ENCODE data around the gene DENND1B.

Gene DENND1B

GRCh38 chr1:197683280-197683679 lies 92.0 kb downstream of the DENND1B start:
- no peak for DNase-seq

DNA sequence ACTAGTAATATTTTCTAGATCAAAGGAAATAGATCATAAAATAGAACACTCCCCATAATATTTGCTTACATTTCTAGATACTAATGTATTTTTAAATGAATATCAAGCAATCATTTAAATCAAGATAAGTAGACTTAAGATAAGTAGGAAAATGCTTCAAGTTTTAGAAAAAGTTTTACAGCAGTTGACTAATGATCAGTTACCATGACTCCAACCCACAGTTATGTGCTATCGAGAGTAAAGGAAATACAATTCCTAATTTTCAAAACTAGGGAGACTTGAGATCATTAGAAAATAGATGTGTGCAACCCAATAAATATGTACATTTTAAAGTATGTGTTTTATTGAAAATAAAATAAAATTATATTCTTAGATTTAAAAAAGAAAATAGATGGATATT lies 95.0 kb downstream of the DENND1B start:
- DNase-seq = no peak

GRCh38 chr1:197677752-197678295 lies 97.5 kb downstream of the DENND1B start:
- no peak for DNase-seq

GRCh38 chr1:197677313-197677712 lies 98.0 kb downstream of the DENND1B start:
- DNase-seq = no peak

DNA sequence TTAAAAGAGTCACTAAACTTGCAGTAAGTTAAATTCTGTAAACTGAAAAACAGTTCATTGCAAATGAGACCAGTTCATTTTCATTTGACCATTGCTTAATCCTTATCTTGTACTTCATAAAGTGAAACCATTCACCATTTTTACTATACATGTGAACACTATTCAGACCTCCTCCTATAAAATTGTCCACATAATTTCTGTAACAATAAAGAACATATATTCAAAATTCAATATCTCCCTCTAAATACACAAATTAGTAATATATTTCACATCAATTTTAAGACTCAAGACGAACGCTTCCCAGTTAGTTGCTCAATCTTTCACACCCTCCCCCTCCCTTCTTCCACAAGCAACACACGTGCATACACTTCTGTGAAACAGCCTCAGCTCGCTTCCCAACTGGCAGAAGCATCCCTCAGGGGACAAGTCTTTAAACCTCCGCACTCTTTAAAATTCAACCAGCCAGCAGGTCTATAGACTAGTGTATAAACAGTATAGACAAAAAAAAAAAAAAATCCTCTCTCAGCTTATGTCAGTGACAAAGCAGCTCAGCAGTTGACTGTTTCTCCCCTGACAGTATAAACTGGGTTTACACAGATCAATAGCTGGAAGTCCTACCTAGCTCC lies 99.6 kb downstream of the DENND1B start:
- DNase-seq = no peak

DNA sequence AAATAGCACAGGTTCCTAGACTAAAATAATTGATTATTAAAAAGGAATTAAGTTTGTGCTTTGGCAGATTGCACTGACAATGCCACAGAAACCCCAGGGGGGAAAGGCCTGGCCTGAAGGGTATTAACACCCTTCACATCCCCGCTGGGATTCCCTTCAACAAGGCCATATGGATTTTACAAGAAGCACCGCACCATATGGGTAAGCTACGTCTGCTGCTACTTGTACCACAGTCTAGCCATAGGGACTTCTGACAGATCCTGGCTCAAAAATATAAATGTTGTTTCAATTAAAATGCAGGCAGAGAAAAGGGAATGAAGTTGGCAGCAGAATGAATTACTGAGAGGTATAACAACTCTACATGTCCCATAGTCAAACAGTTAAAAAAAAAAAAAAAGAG lies 101.0 kb downstream of the DENND1B start:
- DNase-seq = no peak

- DNase-seq = no peak
Observed at GRCh38 chr1:197673292-197673691, 102.0 kb downstream of the DENND1B start.

DNA sequence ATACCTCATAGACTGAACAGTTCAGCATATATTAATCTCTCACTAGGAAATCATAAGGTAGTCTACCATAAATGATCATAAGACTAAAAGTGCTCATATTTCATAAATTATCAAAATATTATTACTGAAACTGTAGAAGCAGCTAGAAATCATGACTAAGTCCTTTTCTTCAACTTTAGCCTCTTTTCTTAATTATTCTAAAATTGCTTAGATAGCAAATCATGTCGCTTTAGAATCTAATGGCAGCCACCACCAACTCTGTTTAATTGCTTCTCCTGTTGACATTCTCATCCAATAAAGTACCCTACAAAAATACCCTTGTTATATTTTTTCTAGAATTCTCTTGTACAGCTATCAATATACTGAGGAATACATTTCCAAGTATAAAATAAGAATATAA lies 102.9 kb downstream of the DENND1B start:
- DNase-seq = no peak

DNA sequence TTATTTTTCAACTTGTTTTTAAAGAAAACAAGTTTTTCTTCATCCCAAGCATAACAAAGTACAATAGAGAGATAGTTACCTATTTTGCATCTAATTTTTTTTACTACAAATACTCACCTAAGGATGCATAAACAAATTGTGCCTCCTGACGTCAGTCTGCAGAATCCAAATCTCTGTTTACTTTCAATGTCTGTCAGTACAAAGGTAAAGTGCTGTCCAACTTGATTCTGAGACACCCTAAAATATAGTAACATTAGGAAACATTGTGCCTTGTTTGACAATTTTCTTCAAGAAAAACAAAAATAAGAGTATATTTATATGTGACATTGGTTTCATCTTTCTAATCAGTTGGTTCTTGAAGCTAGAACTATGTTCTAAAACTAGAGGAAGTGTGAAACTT lies 103.4 kb downstream of the DENND1B start:
- DNase-seq = no peak

DNA sequence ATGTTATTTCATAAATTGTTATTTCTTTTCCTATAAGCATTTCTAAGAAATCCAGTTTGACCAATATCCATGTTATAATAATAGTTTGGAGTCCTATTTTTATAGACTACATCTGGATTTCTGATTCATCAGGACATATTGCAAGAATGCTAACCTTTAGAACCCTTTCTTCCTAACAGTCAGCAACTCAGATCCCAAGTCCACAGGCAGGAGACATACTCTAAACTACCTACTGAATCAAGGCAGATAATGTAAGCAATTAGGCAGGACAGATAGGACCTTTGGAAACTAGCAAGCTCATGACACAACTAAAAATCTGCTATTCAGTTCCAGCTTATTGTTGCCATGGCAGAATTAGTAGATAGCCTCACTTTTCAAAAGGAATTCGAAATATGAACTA lies 104.1 kb downstream of the DENND1B start:
- DNase-seq = no peak

DNA sequence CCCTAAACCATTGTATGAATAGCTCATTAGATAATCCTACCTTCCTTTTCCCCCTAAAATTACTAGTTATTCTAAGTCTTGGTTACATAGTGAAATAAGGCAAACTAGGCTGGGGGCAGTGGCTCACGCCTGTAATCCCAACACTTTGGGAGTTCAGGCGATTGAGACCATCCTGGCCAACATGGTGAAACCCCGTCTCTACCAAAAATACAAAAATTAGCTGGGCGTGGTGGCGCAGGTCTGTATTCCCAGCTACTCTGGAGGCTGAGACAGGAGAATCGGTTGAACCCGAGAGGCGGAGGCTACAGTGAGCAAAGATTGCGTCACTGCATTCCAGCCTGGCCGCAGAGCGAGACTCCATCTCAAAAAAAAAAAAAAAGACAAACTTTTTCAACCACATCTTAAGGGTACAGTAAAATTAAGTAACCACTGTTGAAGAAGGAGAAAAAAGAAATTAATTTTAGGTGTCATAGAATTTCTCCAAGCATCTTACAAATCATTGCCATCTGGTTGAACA lies 108.5 kb downstream of the DENND1B start:
- no peak for DNase-seq

- no peak for DNase-seq
Observed at GRCh38 chr1:197664391-197664790, 110.9 kb downstream of the DENND1B start.

DNA sequence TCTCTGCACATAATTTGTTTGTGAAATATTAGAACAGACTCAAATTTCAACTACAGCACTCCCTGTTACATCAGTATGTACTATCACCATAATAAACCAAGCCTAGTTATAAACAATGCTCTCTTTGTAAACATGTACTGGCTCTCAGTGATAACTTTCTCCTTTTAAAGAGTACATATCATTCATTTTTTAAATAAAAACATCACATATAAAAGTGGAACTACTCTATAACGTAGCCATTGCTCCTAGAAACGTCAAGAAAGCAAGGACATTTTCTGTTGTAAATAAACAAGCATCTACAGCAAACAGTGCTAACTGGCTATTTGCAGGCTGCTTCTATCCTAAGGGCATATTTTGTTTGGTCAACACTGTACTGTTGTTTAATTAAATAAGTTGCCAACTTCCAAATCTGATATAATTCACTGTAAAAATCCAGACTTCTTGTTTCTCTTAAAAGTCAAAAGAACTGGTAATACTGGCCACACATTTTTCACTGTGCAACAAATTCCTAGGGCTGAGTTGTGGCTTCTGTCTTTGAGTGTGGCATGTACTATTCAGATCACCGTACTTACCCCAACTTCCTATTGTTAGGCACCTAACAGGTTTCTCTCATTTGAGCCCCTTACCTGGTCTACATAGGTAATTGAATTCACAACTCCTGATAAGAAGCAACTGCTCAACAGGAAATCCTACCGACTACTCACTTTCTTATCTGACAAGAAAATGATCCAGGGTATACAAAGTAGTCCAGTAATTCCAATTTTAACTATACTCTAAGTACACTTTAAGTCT lies 111.9 kb downstream of the DENND1B start:
- no peak for DNase-seq

- DNase-seq = no peak
Observed at GRCh38 chr1:197660389-197660788, 114.9 kb downstream of the DENND1B start.

DNA sequence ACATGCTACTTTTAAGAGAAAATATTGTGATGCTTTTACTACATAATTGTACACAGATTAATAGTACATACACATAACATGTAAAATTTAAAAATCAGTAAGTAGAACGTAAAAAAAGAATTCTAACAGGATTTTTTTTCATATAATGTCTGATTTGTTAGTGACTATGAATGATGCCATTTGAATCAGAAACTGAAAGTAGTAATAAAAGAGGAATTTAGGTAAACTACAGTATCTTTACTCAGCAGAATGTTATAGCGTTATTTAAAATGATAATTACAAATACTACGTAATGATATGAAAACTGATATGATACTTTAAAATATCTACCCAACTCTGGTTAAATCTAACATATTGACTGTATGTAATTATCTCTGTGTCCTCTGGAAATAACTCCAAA lies 116.1 kb downstream of the DENND1B start:
- no peak for DNase-seq

GRCh38 chr1:197649188-197649587 lies 126.1 kb downstream of the DENND1B start:
- DNase-seq = no peak

- DNase-seq = no peak
Observed at GRCh38 chr1:197638316-197638715, 137.0 kb downstream of the DENND1B start.

DNA sequence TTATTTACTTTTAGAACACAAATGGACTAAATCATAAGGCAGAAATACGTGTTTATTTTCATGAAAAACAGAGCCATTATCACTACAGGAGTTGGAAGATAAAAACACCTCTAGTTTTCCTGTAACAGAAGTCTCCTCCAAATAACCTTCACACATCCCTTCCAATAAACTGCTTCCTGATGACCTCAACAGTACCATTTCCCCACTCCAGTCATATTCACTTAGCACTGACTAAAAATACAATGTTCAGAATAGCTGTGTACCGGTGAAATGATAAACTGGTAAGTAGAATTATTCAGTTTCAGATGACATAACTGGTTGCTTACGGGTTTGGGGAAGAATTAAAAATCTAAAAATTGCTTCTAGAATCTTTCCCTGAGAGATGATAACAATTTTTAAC lies 137.9 kb downstream of the DENND1B start:
- DNase-seq = no peak

GRCh38 chr1:197633447-197634078 lies 141.7 kb downstream of the DENND1B start:
- DNase-seq = no peak

GRCh38 chr1:197632651-197633050 lies 142.6 kb downstream of the DENND1B start:
- DNase-seq = no peak

DNA sequence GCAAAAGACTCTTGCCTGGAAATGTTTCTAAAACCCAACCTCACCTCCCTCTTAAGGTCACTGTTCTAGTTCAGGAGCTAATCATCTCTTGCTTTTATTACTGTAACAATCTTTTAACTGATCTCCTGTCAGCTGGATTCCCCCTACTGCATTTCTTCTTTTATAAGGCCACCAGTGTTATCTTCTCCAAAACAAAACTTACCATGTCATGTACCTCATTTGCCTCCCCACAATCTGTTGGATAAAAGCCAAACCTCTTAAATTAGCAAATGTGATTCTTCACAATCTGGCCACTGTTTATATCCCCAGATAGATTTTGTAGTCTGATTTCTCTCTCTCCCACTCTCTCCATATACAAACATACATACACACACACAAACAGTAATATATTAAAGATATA lies 143.3 kb downstream of the DENND1B start:
- DNase-seq = no peak

- DNase-seq = no peak
Observed at GRCh38 chr1:197622371-197622770, 152.9 kb downstream of the DENND1B start.

- no peak for DNase-seq
Observed at GRCh38 chr1:197621761-197622160, 153.5 kb downstream of the DENND1B start.

GRCh38 chr1:197620714-197621163 lies 154.5 kb downstream of the DENND1B start:
- DNase-seq = no peak
